HCT116 (cell line): ENCODE data around the gene HMGB4.

Experiments used
- CTCF ChIP-seq, 3 experiments: fragments of 200-600 bp in 1 of 3; sonication (generic) in 1 of 3; IDR thresholded peaks in 2 of 3; conservative IDR thresholded peaks in 1 of 3; 2 replicates each; pipeline ENCODE4 v1.5.1; 2012 to 2017; ENCODE audit warnings: low read depth in 2 of 3, low read length in 2 of 3, antibody characterized with exemption in 1 of 3, borderline replicate concordance in 1 of 3, control low read depth in 1 of 3, mild to moderate bottlenecking in 1 of 3, mixed read lengths in 1 of 3, mixed run types in 1 of 3, moderate library complexity in 1 of 3; ENCODE audit not compliant: insufficient read depth in 1 of 3
- EZH2 ChIP-seq: fragments of 200-600 bp; sonication (generic); IDR thresholded peaks from 2 replicates; pipeline ENCODE4 v1.6.1; 2017; ENCODE audit warnings: antibody characterized with exemption, mixed run types
- POLR2AphosphoS5 ChIP-seq: IDR thresholded peaks from 2 replicates; pipeline ENCODE4 v1.6.1; 2011; ENCODE audit warnings: mild to moderate bottlenecking, low read depth, low read length, moderate library complexity

DNA sequence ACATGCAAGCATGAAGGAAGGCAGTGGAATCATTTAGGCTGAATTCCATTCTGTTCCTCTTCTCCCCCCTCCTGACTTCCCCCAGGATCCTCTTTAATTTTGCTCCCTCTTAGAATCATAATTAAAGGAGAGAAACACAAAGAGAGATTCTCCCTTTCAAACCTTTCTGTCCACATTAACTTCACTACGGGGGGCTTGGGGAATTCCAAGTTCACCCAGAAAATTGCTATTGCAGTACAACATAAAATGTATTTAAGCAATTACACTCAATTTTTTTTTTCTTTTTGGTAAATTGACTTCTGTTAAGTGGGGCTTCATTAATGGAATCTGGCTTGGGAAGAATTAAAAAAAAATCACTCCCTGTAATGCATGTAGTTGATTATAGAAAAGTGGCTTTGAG is 13.4 kb upstream of the HMGB4 start:
- TF ChIP-seq POLR2AphosphoS5 (no peak), CTCF (IDR thresholded peaks at IDR 0.05 in 2 of 3, conservative IDR thresholded peaks at IDR 0.05 in 1 of 3; ENCODE audit: borderline replicate concordance in 1 of 3, insufficient read depth in 1 of 3, low read depth in 2 of 3, low read length in 2 of 3) (no peak), EZH2 (no peak)
